GM12878 (cell line): ENCODE results near the gene NOP56. TPM values are rescaled to one million over a fixed set of nuclear protein-coding genes. Genes with fewer than 3 reads are reported as not detected.

Experiments used
- ATAC-seq: fragments of 200-7000 bp; cut with Tn5 transposase; 3 replicates; pipeline ENCODE4 v1.9.1; 2020; ENCODE audit warnings: mild to moderate bottlenecking, moderate library complexity
- BruUV-seq: library from RNA; stranded (reverse); fragments of 400-500 nt; replicated peaks from 2 replicates; lab custom pipeline; 2021; lab: Mats Ljungman, UMichigan
- CTCF ChIA-PET: fragments of 300-600 bp; sonication (Branson Sonifier 250); formaldehyde crosslinking; extraction: SDS; loops from one replicate; lab custom pipeline; 2021; ENCODE audit warnings: inconsistent platforms; lab: Yijun Ruan, JAX
- POLR2A ChIA-PET: fragments of 350-600 bp; formaldehyde crosslinking; extraction: SDS; loops from one replicate; lab custom pipeline; 2021; ENCODE audit warnings: inconsistent platforms; lab: Charles Lee
- RAD21 ChIA-PET: fragments of 300-600 bp; sonication (Branson Sonifier 250); formaldehyde crosslinking; loops from one replicate; lab custom pipeline; 2023; ENCODE audit warnings: antibody characterized with exemption; ENCODE audit not compliant: unreplicated experiment; lab: Charles Lee
- SMC1A ChIA-PET: fragments of 300-600 bp; sonication (Branson Sonifier 250); formaldehyde crosslinking; loops from one replicate; lab custom pipeline; 2023; ENCODE audit not compliant: unreplicated experiment, uncharacterized antibody; lab: Charles Lee
- DNase-seq: peaks from one replicate; pipeline ENCODE4 v3.0.0-alpha.2; 2011; ENCODE audit warnings: low read depth, low spot score
- FAIRE-seq: peaks from 3 replicates; lab custom pipeline; 2011; peaks lifted over from hg19 to GRCh38; lab: Jason Lieb, UNC
- H2AFZ ChIP-seq: 2 replicates; pipeline ENCODE4 v1.6.0; 2011; ENCODE audit warnings: low read depth, low read length, control low read depth; ENCODE audit not compliant: control insufficient read depth
- H3K27ac ChIP-seq: 2 replicates; pipeline ENCODE4 v1.5.1; 2011; ENCODE audit warnings: control low read depth; ENCODE audit not compliant: control insufficient read depth, insufficient read depth
- H3K27me3 ChIP-seq, 2 experiments: replicated peaks in 1 of 2; 2 replicates each; pipeline versions ENCODE4 v1.6.0 to v1.6.1; 2011; ENCODE audit warnings: low read length in 1 of 2; ENCODE audit not compliant: control insufficient read depth in 2 of 2, insufficient read depth in 2 of 2
- H3K36me3 ChIP-seq, 2 experiments: 2 replicates each; pipeline ENCODE4 v1.5.1; 2011; ENCODE audit warnings: low read length in 1 of 2; ENCODE audit not compliant: control insufficient read depth in 2 of 2, insufficient read depth in 2 of 2
- H3K4me1 ChIP-seq: 2 replicates; pipeline ENCODE4 v1.6.1; 2011; ENCODE audit warnings: mild to moderate bottlenecking, low read length, moderate library complexity, mixed read lengths; ENCODE audit not compliant: control insufficient read depth, insufficient read depth
- H3K4me2 ChIP-seq: 2 replicates; pipeline ENCODE4 v1.6.0; 2011; ENCODE audit warnings: control low read depth; ENCODE audit not compliant: control insufficient read depth, insufficient read depth
- H3K4me3 ChIP-seq: fragments of 200-600 bp; sonication (generic); 2 replicates; pipeline ENCODE4 v1.5.1; 2016
- H3K79me2 ChIP-seq: 2 replicates; pipeline ENCODE4 v1.6.0; 2011; ENCODE audit warnings: low read length; ENCODE audit not compliant: control insufficient read depth, insufficient read depth
- H3K9ac ChIP-seq: 2 replicates; pipeline ENCODE4 v1.8.0; 2011; ENCODE audit warnings: low read length, control low read depth, mixed read lengths; ENCODE audit not compliant: control insufficient read depth, insufficient read depth
- H3K9me3 ChIP-seq: replicated peaks from 3 replicates; pipeline ENCODE4 v1.5.1; 2011; ENCODE audit warnings: mild to moderate bottlenecking, low read length; ENCODE audit not compliant: control insufficient read depth, insufficient read depth
- H4K20me1 ChIP-seq: 2 replicates; pipeline ENCODE4 v1.6.0; 2011; ENCODE audit not compliant: control insufficient read depth, insufficient read depth
- ATF7 ChIP-seq: fragments of 450-650 bp; IDR thresholded peaks from 2 replicates; pipeline ENCODE4 v1.6.1; 2016; ENCODE audit warnings: low read depth, mild to moderate bottlenecking
- CBFB ChIP-seq: IDR thresholded peaks from 2 replicates; pipeline ENCODE4 v1.6.1; 2016; ENCODE audit warnings: antibody characterized with exemption, low read depth
- EP300 ChIP-seq, 2 experiments: fragments of 150-350 bp in 1 of 2; IDR thresholded peaks; 2 replicates each; pipeline ENCODE4 v1.6.1; 2011 to 2012; ENCODE audit warnings: low read depth in 2 of 2, low read length in 2 of 2, borderline replicate concordance in 1 of 2, improper control_type of control experiment in 1 of 2, inconsistent platforms in 1 of 2; ENCODE audit not compliant: control insufficient read depth in 1 of 2
- ESRRA ChIP-seq: IDR thresholded peaks from 2 replicates; pipeline ENCODE4 v1.6.1; 2012; ENCODE audit warnings: mild to moderate bottlenecking, low read length, improper control_type of control experiment
- EZH2 ChIP-seq: IDR thresholded peaks from 2 replicates; pipeline ENCODE4 v1.6.1; 2012; ENCODE audit warnings: low read depth, mild to moderate bottlenecking, control low read depth, inconsistent platforms, low read length, borderline replicate concordance; ENCODE audit not compliant: control insufficient read depth
- LARP7 ChIP-seq: fragments of 450-650 bp; IDR thresholded peaks from 2 replicates; pipeline ENCODE4 v1.6.1; 2017; ENCODE audit warnings: mild to moderate bottlenecking
- MYC ChIP-seq: IDR thresholded peaks from 2 replicates; pipeline ENCODE4 v1.6.1; 2011; ENCODE audit warnings: mild to moderate bottlenecking, low read length, moderate library complexity, inconsistent platforms; ENCODE audit not compliant: insufficient read depth, insufficient replicate concordance, insufficient read length, severe bottlenecking
- NR2C2 ChIP-seq: IDR thresholded peaks from 2 replicates; pipeline ENCODE4 v1.6.1; 2011; ENCODE audit warnings: borderline replicate concordance, low read depth; ENCODE audit not compliant: control insufficient read depth, insufficient read length
- ZNF24 ChIP-seq: fragments of 450-650 bp; IDR thresholded peaks from 2 replicates; pipeline ENCODE4 v1.6.1; 2017; ENCODE audit warnings: antibody characterized with exemption, mild to moderate bottlenecking
- WGBS: methylation state at CpG from one replicate; pipeline ENCODE4 v1.1.6; 2016; ENCODE audit warnings: low lambda C conversion rate; ENCODE audit not compliant: insufficient replicate concordance, insufficient coverage; ENCODE audit errors: missing lambda C conversion rate; 5-methylcytosine and 5-hydroxymethylcytosine counted together
- in situ Hi-C: fragments of 300-500 bp; cut with MboI; formaldehyde crosslinking; loops from 9 replicates; pipeline ENCODE4 v1.14.3; 2018; ENCODE audit warnings: mixed read lengths
- intact Hi-C: fragments of 100-400 bp; cut with micrococcal nuclease; formaldehyde crosslinking; loops from one replicate; pipeline ENCODE4 v1.14.2; 2022; ENCODE audit not compliant: unreplicated experiment
- polyA plus RNA-seq, 11 experiments: library from polyadenylated mRNA; depleted of rRNA in 4 of 11; unstranded in 6 of 11; stranded (reverse) in 5 of 11; fragments of >200 nt; fragmentation: Nextera tagmentation in 4 of 11; fragmentation: Illumina TruSeq in 1 of 11; extraction: Ambion mirVana in 4 of 11; extraction: Trizol in 1 of 11; gene quantifications; 1 replicate in 1 of 11; 2 replicates in 10 of 11; pipeline versions ENCODE4 v1.2.1 to v1.2.3, GENCODE V29; 2011 to 2016; ENCODE audit warnings: inconsistent platforms in 2 of 11, missing spikeins in 2 of 11, low read depth in 1 of 11
- total RNA-seq, 4 experiments: library from RNA; depleted of rRNA in 3 of 4; stranded (reverse); fragments of >200 nt in 3 of 4; fragmentation: Illumina TruSeq in 1 of 4; extraction: Trizol in 1 of 4; gene quantifications; 2 replicates each; pipeline versions ENCODE4 v1.2.1 to v1.2.3, GENCODE V29; 2013 to 2021
- TF ChIP-seq, protein P1 (sequence below): fragments of 450-650 bp; formaldehyde crosslinking; IDR thresholded peaks from 2 replicates; pipeline ENCODE4 v1.5.0; 2022; ENCODE audit warnings: mild to moderate bottlenecking, missing genetic modification characterization

The NOP56 gene
- total and polyA plus RNA-seq, 10 of the 15 experiments (the other 5 are each of a cell fraction or from before 2014, with no cell fraction given), result 254 to 550 (median 464) TPM

DNA sequence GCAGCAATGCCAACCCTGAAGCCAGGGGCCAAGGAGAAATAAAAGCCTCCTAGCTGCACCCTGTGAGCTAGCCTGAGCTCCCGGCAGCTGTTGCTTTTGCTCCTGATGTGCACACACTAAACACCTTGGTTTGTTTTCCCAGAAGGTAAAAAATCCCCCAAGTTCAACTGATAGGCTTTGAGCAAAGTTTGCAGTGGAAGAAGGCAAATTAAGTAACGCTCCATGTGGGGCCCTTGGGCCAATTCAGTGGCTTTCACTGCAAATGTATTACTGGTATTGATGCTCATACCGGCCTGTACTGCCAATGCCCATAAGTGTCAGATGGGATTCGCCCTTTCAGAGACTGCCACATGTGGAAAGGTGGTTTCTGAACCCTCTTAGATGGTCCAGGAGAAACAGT is 21.0 kb downstream of the NOP56 start:
- DNase-seq, result no peak
- Histone ChIP-seq H3K4me3 (no peak overlapping the region), H3K4me2 (no peak overlapping the region), H3K79me2 (no peaks in the 10 kb centered on the region), H3K9ac (no peak overlapping the region), H3K4me1 (no peaks in the 10 kb centered on the region), H3K27ac (no peak overlapping the region), H4K20me1 (no peaks in the 10 kb centered on the region), H3K9me3 (no peaks in the 10 kb centered on the region), H2AFZ (no peak overlapping the region), H3K36me3 (no peaks in the 10 kb centered on the region), H3K27me3 (peaks cover 0 to 5% of the 10 kb centered on the region in 2 experiments; a peak in 2 of 4 replicates)
- in situ Hi-C loops (no loop called here), intact Hi-C loops (no loop called here)
- BruUV-seq, result no TSS peak
- no peak for FAIRE-seq
- POLR2A ChIA-PET, result no interaction called here
- SMC1A ChIA-PET, result no interaction called here
- CTCF ChIA-PET, result interaction anchor here (0.7 to 1.7 kb wide), 4 partner anchors 104 to 153 kb away, joined by 3 to 7 read pairs (median 4); no protein-coding TSS in a partner anchor
- ATAC-seq, result no peak
- RAD21 ChIA-PET, result interaction anchor here (1.1 kb wide), 1 partner anchor 151 kb away, joined by 3 read pairs; no protein-coding TSS in a partner anchor
- WGBS, result 41% methylated on average over 4 of the region's 4 CpGs
- no peak for TF ChIP-seq EP300 (IDR thresholded peaks at IDR 0.05; ENCODE audit: borderline replicate concordance in 1 of 2, control insufficient read depth in 1 of 2, low read depth in 2 of 2, low read length in 2 of 2)
- TF ChIP-seq, protein P1, sequence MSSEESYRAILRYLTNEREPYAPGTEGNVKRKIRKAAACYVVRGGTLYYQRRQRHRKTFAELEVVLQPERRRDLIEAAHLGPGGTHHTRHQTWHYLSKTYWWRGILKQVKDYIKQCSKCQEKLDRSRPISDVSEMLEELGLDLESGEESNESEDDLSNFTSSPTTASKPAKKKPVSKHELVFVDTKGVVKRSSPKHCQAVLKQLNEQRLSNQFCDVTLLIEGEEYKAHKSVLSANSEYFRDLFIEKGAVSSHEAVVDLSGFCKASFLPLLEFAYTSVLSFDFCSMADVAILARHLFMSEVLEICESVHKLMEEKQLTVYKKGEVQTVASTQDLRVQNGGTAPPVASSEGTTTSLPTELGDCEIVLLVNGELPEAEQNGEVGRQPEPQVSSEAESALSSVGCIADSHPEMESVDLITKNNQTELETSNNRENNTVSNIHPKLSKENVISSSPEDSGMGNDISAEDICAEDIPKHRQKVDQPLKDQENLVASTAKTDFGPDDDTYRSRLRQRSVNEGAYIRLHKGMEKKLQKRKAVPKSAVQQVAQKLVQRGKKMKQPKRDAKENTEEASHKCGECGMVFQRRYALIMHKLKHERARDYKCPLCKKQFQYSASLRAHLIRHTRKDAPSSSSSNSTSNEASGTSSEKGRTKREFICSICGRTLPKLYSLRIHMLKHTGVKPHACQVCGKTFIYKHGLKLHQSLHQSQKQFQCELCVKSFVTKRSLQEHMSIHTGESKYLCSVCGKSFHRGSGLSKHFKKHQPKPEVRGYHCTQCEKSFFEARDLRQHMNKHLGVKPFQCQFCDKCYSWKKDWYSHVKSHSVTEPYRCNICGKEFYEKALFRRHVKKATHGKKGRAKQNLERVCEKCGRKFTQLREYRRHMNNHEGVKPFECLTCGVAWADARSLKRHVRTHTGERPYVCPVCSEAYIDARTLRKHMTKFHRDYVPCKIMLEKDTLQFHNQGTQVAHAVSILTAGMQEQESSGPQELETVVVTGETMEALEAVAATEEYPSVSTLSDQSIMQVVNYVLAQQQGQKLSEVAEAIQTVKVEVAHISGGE (CRISPR knock-in tag), result no peak
- no peak for TF ChIP-seq ZNF24
- no peak for TF ChIP-seq MYC
- no peak for TF ChIP-seq ESRRA
- TF ChIP-seq ATF7, result no peak
- TF ChIP-seq NR2C2, result no peak
- TF ChIP-seq EZH2, result no peak
- no peak for TF ChIP-seq LARP7
- TF ChIP-seq CBFB, result no peak
